C4-2B (cell line): Measurements from ENCODE around the gene URB1.

ENCODE experiments used
- ZFX ChIP-seq: fragments of 450-650 bp; IDR thresholded peaks from 2 replicates; pipeline ENCODE4 v1.6.1; 2017
- TF ChIP-seq, protein P1 (sequence below): fragments of 450-650 bp; conservative IDR thresholded peaks from 2 replicates; pipeline ENCODE4 v1.5.1; 2017; ENCODE audit warnings: mild to moderate bottlenecking

DNA sequence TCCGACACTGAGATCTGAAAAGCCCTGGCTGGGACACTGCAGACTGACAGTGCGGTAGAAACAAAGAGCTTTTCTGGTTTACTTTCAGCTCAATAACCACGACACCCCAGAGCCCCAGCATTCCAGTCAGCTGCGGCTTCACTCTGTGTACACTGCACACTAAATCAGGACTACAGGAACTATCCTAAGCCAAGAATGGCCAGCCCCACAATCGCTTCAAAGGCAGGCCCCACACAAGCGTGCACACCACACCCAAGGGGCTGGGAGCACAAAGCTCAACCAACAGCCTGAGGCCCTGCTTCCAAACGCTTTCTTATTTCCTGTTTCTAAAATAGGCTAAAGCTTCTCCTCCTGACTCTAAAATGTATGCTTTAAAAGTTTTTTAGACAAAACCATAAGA, 28.4 kb downstream of the URB1 start:
- TF ChIP-seq, protein P1, sequence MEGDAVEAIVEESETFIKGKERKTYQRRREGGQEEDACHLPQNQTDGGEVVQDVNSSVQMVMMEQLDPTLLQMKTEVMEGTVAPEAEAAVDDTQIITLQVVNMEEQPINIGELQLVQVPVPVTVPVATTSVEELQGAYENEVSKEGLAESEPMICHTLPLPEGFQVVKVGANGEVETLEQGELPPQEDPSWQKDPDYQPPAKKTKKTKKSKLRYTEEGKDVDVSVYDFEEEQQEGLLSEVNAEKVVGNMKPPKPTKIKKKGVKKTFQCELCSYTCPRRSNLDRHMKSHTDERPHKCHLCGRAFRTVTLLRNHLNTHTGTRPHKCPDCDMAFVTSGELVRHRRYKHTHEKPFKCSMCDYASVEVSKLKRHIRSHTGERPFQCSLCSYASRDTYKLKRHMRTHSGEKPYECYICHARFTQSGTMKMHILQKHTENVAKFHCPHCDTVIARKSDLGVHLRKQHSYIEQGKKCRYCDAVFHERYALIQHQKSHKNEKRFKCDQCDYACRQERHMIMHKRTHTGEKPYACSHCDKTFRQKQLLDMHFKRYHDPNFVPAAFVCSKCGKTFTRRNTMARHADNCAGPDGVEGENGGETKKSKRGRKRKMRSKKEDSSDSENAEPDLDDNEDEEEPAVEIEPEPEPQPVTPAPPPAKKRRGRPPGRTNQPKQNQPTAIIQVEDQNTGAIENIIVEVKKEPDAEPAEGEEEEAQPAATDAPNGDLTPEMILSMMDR = no peak
- TF ChIP-seq ZFX = no peak
